ELR (cell line): ENCODE data around the gene CBX3.
"Not testable (repeated sequence)": the region's sequence is repeated elsewhere in the genome, so short reads cannot be mapped to it uniquely, and the experiment has no call there.

ENCODE experiments used
- DNase-seq: peaks from one replicate; pipeline ENCODE4 v3.0.0-alpha.2; 2015; ENCODE audit warnings: low read depth

CBX3 gene

DNA sequence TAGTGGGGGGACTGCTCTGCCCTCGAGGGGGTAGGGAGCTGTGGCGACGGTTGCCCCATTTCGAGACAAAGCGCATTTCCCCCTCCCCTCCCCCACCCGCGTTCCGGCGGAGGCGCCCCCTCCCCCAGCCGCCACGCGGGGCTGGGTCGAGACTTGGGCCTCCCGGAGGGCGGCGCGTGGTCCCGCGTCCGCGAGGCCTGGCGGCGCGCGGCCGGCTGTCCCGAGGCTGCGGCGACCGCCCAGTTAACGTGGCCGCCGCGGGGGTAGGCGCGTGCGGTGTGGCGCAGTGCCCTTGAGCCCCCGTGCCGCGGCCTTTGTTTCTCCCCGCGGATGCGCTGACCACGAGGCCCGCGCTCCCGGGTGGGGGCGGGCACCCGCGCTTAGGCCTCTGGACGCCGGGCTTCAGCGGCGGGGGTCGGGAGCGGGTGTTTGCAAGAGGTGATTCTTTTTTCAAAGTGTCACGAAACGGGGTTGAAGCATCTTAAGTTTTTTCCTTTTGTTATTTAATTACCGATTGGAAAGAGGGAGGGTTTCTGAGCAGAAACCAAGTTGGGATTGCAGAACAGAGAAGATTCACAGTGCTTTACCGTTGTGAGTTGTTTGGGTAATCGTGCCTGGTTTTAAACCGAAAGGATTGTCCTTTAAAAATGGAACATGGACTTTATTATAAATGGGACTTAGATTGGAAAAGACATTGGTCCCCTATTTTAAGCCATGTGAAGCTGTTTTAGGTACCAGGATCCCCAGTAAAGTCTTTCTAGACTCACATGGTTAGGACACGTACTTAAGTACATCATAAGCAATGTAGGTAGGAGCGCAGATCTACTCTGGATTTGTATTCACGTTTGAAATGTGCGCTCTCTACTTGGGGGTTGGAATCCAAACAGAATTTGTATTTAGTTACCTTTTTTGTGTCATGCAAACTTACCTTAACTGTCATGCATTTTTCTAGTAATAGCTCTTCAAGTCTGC, 760 bp downstream of the CBX3 start:
- DNase-seq: peak; percentile 54

DNA sequence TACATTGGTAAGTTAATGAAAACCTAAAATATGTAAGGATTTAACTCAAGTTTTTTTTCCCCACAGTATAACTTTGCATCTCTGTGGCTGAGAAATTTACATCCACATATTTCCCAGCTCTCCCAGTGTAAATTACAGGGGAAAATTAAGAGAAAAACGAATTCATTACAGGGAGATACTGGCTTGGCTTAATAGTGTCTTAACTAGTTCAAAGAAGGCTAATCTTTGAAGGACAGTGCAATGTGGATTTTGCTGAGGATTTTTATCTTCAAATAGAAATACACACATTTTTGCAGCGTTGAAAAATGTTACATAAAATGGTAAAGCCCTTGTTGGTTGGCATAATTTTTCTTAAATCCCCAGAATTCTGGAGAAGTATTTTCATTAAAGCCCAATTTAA, 1.5 kb downstream of the CBX3 start:
- no peak for DNase-seq

DNA sequence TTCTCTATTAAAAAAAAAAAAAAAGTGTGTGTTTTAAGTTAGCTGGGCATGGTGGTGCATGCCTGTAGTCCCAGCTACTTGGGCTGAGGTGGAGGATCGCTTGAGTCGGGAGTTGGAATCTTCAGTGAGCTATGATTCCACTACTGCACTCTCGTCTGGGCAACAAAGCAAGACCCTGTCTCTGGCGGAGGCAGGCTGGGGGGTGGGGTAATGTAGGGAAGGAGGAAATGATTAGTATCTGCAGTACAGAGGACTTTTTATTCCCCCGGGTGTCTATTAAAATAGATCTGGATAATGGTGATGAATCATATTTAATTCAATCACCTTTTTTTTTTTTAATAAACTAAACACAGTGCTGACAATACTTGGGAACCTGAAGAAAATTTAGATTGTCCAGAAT, 6.5 kb downstream of the CBX3 start:
- no peak for DNase-seq

DNA sequence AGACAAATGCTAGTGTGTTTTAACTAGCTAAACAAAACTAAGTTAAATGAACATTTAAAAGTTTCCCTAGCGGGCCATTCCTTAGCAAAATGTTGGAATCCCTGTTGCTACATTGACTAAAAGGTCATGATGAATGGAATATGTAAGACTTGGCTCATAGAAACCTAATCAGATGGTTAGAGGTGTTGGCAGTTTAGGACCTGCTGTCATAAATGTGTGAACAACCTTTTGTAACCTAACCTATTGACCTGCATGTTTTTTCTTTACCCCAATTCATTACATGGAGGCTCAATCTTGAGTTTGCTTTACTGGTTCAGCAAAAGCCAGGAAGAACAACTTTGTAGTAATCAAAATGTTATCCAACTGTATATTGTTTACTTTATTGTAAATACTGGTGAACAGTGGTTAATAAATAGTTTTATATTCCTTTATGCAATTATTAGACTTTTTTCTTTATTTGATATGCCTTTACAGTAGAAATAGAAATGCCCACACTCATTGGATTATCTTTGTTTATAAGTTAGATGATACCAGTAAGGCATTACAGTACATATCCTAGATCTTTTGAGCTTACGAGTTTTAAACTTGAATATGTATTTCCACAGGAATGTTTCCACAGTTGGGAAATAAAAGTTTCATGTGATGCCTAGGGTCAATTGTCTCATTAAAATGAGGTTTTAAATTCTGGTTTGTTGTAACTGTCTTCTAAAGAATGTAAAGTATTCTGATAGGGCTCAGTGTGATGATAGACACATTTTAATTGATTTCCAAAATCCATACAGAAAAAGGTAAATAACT, 11.6 kb downstream of the CBX3 start:
- DNase-seq: no peak

DNA sequence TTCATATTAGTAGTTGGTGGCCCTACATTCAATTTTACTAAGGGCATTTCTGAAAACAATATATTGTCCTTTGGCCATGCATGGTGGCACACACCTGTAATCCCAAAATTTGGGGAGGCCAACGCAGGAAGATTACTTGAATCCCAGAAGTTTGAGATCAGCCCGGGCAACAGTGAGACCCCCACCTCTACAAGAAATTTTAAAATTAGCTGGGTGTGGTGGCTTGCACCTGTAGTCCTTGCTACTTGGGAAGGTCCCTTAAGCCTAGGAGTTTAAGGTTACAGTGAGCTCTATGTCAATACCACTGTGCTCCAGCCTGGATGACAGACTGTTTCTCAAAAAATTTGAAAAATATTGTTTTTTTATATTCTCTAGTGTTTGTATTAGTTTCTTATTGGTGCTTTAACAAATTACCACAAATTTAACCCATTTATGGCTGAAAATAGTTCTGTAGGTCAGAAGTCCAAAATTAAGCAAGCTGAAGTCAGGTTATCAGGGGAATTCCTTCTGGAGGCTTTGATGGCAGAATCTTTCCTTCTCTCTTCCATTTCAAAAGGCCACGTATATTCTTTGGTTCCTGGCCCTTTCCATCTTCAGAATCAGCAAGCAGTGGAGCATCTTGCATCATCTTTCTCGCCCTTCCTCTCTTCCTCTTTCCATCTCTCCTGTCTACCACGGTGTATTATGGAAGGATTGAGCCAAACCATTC, 12.4 kb downstream of the CBX3 start:
- no peak for DNase-seq

DNA sequence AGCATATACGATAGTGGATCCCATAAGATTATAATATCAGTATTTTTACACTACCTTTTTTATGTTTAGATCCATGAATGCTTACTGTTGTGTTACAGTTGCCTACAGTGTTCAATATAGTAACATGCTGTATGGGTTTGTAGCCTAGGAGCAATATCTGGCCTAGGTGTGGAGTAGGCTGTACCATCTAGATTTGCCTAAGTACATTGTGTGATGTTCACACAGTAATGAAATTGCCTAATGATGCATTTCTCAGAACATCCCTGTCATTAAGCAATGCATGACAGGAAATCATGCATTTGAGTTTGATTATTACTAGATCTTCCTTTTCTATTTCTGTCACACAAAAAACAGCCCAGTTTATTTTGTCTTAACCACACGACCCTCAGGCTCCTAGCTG, 14.5 kb downstream of the CBX3 start:
- DNase-seq: no peak

DNA sequence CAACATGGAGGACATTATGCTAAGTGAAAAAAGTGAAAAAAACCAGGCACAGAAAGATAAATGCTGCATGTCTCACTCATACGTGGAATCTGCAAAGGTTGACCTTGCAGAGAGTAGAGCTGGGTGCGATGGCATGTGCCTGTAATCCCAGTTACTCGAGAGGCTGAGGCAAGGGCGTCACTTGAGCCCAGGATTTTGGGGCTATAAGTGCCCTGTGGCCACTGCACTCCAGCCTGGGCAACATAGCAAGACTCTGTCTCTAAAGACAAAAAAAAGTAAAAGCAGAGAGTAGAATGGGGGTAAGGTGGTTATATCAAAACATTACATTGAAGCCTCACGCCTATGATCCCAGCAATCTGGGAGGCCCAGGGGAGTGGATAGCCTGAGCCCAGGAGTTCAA, 22.8 kb downstream of the CBX3 start:
- no peak for DNase-seq

DNA sequence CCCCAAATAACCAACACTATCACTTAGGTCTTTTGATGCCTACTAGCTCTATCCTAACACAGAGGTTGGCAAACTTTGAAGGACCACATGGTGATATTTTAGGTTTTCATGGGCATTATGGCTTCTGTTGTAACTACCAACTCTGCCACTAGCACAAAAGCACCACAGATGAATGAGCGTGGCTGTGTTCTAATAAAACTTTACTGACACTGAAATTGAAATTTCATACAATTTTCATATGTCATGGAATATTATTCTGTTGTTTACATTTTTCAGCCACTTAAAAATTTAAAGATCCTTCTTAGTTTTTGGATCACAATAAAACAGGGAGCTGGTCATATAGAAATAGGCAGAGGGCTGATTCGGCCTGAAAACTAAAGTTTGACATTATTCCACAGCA, 26.4 kb downstream of the CBX3 start:
- DNase-seq: no peak

DNA sequence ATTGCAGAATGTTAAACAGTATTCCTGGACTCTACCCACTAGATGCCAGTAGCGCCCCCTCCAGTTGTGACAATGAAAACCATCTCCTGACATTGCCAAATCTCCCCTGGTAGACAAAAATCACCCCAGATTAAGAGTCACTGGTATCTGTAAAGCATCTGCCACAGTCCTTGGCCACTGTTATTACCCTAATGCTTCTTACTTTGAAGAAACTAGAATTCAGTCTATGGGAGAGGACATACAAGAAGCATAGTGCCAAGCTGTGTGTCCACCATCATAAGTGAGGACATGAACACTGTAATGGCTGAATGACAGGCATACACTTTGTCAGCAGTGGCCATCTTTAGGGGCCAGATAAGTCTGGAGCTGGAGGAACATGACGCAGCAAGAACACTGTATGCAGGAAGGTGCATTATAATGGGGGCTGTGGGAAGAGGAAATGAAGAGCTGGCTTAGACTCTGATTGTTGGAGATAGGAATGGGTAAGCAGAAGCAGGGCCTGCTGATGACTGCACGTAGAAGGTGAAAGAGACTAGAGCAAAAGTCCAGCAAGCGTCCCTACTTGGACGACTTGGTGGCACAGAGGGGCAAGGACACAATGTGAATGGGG, 32.5 kb downstream of the CBX3 start:
- no peak for DNase-seq

DNA sequence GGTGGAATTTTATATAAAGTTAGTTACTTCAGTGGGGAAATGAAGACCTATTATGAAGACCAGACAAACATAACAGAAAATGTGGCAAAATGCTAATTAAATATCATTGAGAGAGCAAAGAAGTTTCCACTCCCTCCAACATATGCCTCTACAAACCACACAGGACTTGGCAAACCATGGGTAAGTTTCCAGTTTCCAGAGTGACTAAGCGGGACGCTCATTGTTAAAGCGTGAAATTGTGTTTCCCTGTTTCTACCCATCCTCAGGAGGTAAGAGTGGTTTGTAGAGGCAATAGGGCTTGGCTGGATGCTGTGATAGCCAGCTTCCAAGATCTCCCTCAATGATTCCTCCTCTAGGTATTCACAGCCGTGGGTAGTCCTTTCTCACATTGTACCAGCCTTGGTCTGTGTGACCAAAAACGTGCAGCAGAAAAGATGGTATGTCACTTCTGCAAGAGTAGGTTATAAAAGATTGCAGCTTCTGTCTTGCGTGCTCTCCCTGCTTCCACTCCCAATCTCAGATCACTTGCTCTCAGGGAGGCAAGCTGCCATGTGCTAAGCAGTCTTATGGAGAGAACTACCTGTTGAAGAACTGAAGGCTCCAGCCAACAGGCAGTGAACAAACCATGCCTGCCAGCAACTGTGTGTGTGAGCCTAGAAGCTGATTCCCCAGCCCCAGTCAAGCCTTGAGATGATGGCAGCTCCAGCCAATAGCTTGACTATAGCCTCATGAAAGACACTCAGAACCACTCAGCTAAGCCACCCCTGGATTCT, 35.7 kb downstream of the CBX3 start:
- DNase-seq: peak; percentile 14

DNA sequence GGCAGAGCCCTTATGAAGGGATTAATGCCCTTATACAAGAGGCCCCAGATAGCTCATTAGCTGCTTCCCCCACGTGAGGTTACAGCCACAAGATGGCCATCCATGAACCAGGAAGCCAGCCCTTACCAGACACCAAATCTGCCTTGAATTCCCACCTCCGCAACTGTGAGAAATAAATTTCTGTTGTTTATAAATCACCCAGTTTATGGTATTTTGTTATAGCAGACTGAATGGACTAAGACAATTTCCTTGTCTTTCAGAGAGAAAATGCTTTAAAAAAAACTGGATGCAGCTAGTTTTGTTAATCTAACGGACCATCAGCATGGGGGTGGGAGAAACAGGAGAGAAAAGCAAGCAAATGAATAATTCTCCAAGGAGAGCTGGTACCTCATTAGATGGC, 36.5 kb downstream of the CBX3 start:
- DNase-seq: no peak

DNA sequence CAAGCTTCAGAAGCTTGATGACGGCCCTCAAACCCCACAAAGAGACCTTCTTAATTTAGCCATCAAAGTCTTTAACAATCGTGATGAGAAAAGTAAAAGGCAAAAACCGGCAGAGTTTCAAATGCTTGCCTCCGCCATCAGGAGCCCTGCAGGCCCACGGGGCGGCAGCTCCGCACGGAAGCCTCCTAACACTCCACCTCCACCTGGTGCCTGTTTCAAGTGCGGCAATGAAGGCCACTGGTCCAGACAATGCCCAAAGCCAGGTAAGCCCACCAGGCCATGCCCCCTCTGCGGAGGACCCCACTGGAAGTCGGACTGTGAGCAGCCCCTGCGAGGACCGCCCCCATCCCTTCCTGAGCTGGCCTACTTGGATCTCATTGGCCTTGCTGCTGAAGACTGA, 43.6 kb downstream of the CBX3 start:
- no peak for DNase-seq

DNA sequence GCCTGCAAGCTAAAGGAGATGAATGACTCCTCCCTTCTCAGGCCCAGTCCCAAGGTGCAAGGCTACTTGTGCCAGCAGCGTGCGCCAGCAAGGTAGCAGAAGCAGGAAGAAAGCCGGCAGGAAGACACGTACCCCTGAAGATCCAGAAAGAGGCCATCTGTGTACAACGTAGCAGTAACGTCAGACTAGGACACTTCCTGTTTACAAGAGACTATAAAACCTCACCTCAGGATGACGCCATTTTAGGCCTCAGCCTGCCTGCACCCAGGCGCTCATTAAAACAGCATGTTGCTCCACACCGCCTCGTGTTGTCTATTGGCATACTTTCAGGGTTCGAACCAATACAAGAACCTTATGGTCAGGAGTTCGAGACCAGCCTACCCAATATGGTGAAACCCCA, 48.7 kb downstream of the CBX3 start:
- DNase-seq: no peak

DNA sequence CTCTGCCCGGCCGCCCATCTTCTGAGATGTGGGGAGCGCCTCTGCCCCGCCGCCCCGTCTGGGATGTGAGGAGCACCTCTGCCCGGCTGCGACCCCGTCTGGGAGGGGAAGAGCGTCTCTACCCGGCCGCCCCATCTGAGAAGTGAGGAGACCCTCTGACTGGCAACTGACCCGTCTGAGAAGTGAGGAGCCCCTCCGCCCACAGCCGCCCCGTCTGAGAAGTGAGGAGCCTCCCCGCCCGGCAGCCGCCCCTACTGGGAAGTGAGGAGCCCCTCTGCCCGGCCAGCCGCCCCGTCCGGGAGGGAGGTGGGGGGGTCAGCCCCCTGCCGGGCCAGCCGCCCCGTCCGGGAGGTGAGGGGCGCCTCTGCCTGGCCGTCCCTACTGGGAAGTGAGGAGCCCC, 60.3 kb downstream of the CBX3 start:
- DNase-seq: not testable (repeated sequence)
